ENCODE data around the gene A2M. TPM values are rescaled to one million over a fixed set of nuclear protein-coding genes. Genes with fewer than 3 reads are reported as not detected.

Gene A2M
- polyA plus RNA-seq, 2 of the 4 experiments (the other 2 are of a cell fraction): not detected

DNA sequence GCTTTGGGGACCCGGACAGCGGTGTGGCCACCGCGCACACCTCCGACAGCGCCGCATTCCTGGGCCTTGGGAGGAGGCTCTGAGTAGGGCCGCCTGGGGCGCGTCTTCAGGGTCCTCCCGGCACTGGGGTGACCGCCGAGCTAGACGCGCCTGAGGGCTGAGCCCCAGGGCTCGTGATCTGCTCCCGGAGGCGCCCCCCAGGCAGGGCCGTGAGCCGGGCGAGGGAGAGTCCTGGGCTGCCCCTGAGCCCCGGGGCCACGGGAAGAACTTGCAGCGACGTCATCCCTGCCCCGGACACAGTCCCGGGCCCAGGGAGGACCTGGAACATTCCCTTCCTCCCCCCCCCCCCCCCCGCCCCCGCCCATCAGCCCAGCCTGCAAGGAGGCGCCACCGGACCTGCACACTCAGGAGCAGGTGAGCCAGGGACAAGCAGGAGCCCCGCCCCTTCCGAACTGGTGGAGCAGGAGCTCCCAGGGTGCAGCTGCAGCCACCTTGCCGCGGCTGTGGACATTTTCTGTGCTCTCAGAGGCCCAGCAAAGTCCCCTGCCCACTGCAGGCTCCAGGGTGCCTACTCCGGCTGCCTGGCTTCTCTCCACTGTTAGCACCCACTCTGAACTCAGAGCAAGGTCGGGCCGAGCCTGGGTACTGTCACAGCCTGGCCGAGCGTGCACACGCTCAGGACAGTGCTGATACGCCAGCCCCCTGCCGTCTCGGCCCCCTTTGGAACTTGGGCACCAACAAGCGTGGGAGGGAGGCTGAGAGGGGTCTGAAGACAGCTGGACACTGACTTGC, 50.7 kb downstream of the A2M start:
- TF ChIP-seq POLR2A (IDR thresholded peaks at IDR 0.05; ENCODE audit: low read length) (peak; percentile 67), JUN (IDR thresholded peaks at IDR 0.05) (peak in 1 of 2 experiments; percentile 51; a peak in 1 of 5 replicates), MAX (IDR thresholded peaks at IDR 0.05) (peak; percentile 31; the same call in 1 of the 2 replicates), HDAC2 (IDR thresholded peaks at IDR 0.05) (no peak), E2F6 (IDR thresholded peaks at IDR 0.05; ENCODE audit: borderline replicate concordance, low read depth) (0 out of 2 replicates have a peak, but pooled peaks have one; percentile 34)
- TF ChIP-seq, protein P1, sequence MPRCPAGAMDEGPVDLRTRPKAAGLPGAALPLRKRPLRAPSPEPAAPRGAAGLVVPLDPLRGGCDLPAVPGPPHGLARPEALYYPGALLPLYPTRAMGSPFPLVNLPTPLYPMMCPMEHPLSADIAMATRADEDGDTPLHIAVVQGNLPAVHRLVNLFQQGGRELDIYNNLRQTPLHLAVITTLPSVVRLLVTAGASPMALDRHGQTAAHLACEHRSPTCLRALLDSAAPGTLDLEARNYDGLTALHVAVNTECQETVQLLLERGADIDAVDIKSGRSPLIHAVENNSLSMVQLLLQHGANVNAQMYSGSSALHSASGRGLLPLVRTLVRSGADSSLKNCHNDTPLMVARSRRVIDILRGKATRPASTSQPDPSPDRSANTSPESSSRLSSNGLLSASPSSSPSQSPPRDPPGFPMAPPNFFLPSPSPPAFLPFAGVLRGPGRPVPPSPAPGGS (IDR thresholded peaks at IDR 0.05): 0 out of 3 replicates have a peak, but pooled peaks have one; percentile 33
- peak overlapping the region; percentile 73 for H3K4me2 ChIP-seq
- H3K27ac ChIP-seq: peak overlapping the region; percentile 76 to 90
- no peaks in the 10 kb centered on the region for H3K9me3 ChIP-seq
- peaks cover 9% of the 10 kb centered on the region; the same call in 2 of the 3 replicates for H3K4me1 ChIP-seq
- H3K4me3 ChIP-seq: peak overlapping the region; percentile 56
- ChIA-PET CTCF (interaction anchor here (1.0 to 2.2 kb wide), 6 partner anchors 15 to 521 kb away, joined by 3 to 11 read pairs (median 6); no protein-coding TSS in a partner anchor), POLR2A (interaction anchor here (0.5 to 1.5 kb wide), 3 partner anchors 15 to 166 kb away, joined by 3 to 7 read pairs (median 4); partner anchors contain the start of gene M6PR)
- WGBS (ENCODE audit: missing lambda C conversion rate): 37% methylated on average over 20 of the region's 45 CpGs
- ATAC-seq (peak; percentile 80 to 89), FAIRE-seq (no peak), DNase-seq (ENCODE audit: low read depth in 1 of 2, low spot score in 1 of 2) (peak; percentile 60 to 67)

- Histone ChIP-seq H3K4me2 (peak overlapping the region; percentile 73), H3K9me3 (no peaks in the 10 kb centered on the region), H3K4me1 (peaks cover 9% of the 10 kb centered on the region; the same call in 2 of the 3 replicates), H3K27ac (peak overlapping the region; percentile 76 to 90), H3K4me3 (peak overlapping the region; percentile 56)
- WGBS (ENCODE audit: missing lambda C conversion rate): under 1% methylated on average over 27 of the region's 51 CpGs
- peak; percentile 86 to 88 for ATAC-seq
- CTCF ChIA-PET: interaction anchor here (0.9 to 2.2 kb wide), 5 partner anchors 14 to 520 kb away, joined by 3 to 11 read pairs (median 3); no protein-coding TSS in a partner anchor
- peak; percentile 57 to 75 for DNase-seq (ENCODE audit: low read depth in 1 of 2, low spot score in 1 of 2)
- POLR2A ChIA-PET: interaction anchor here (0.5 to 1.5 kb wide), 3 partner anchors 13 to 166 kb away, joined by 3 to 4 read pairs (median 4); partner anchors contain the start of gene M6PR
- peak; percentile 56 for FAIRE-seq
- TF ChIP-seq RAD21 (conservative IDR thresholded peaks at IDR 0.05 in 1 of 2, IDR thresholded peaks at IDR 0.05 in 1 of 2): peak; percentile 57 to 62
- no peak for TF ChIP-seq TP53 (CRISPR knock-in tag; IDR thresholded peaks at IDR 0.05)
- no peak for TF ChIP-seq FOXS1 (CRISPR knock-in tag; IDR thresholded peaks at IDR 0.05)
- no peak for TF ChIP-seq FOSL2 (IDR thresholded peaks at IDR 0.05)
- no peak for TF ChIP-seq FOSL2 (CRISPR knock-in tag; IDR thresholded peaks at IDR 0.05)
- TF ChIP-seq MAZ (IDR thresholded peaks at IDR 0.05; ENCODE audit: borderline replicate concordance, low read depth, low read length): no peak
- no peak for TF ChIP-seq EP300 (IDR thresholded peaks at IDR 0.05)
- TF ChIP-seq POLR2A (IDR thresholded peaks at IDR 0.05; ENCODE audit: low read length): peak; percentile 79
- no peak for TF ChIP-seq ZSCAN20 (CRISPR knock-in tag; IDR thresholded peaks at IDR 0.05)
- no peak for TF ChIP-seq ATOH8 (CRISPR knock-in tag; IDR thresholded peaks at IDR 0.05; ENCODE audit: low read depth)
- no peak for TF ChIP-seq NR3C1 (IDR thresholded peaks at IDR 0.05)
- TF ChIP-seq SREBF2 (IDR thresholded peaks at IDR 0.05): no peak
- no peak for TF ChIP-seq EHMT2 (IDR thresholded peaks at IDR 0.05; ENCODE audit: low read depth)
- no peak for TF ChIP-seq KDM1A (IDR thresholded peaks at IDR 0.05; ENCODE audit: low read depth)
- TF ChIP-seq, protein P2, sequence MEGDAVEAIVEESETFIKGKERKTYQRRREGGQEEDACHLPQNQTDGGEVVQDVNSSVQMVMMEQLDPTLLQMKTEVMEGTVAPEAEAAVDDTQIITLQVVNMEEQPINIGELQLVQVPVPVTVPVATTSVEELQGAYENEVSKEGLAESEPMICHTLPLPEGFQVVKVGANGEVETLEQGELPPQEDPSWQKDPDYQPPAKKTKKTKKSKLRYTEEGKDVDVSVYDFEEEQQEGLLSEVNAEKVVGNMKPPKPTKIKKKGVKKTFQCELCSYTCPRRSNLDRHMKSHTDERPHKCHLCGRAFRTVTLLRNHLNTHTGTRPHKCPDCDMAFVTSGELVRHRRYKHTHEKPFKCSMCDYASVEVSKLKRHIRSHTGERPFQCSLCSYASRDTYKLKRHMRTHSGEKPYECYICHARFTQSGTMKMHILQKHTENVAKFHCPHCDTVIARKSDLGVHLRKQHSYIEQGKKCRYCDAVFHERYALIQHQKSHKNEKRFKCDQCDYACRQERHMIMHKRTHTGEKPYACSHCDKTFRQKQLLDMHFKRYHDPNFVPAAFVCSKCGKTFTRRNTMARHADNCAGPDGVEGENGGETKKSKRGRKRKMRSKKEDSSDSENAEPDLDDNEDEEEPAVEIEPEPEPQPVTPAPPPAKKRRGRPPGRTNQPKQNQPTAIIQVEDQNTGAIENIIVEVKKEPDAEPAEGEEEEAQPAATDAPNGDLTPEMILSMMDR (IDR thresholded peaks at IDR 0.05): peak; percentile 53
- no peak for TF ChIP-seq GATA3 (IDR thresholded peaks at IDR 0.05; ENCODE audit: borderline replicate concordance)
- TF ChIP-seq REST (IDR thresholded peaks at IDR 0.05): no peak
- TF ChIP-seq CEBPB (IDR thresholded peaks at IDR 0.05): peak in 1 of 2 experiments; percentile 33; a peak in 2 of 4 replicates
- TF ChIP-seq POLR2AphosphoS2 (conservative IDR thresholded peaks at IDR 0.05; ENCODE audit: low read length): no peak
- TF ChIP-seq HEYL (CRISPR knock-in tag; IDR thresholded peaks at IDR 0.05): no peak
- no peak for TF ChIP-seq NFE2L2 (conservative IDR thresholded peaks at IDR 0.05; ENCODE audit: low read length)
- no peak for TF ChIP-seq HOXB13 (CRISPR knock-in tag; IDR thresholded peaks at IDR 0.05; ENCODE audit: low read depth)
These were observed 51.4 kb downstream of the A2M start for GRCh38 chr12:9064201-9064814.
